Neural progenitor cell (in vitro differentiated cells): ENCODE data around the gene LXN. TPM values are rescaled to one million over a fixed set of nuclear protein-coding genes. Genes with fewer than 3 reads are reported as not detected.

Source experiments
- DNase-seq: peaks from one replicate; pipeline ENCODE4 v3.0.0-alpha.2; 2016; ENCODE audit warnings: low spot score
- H2AFZ ChIP-seq: fragments of 200-600 bp; sonication (generic); replicated peaks from 2 replicates; pipeline ENCODE4 v1.6.1; 2016; ENCODE audit warnings: antibody characterized with exemption
- H3F3A ChIP-seq: fragments of 200-600 bp; sonication (generic); 2 replicates; pipeline ENCODE4 v1.6.1; 2016; ENCODE audit warnings: antibody characterized with exemption, low read depth
- H3K27ac ChIP-seq: fragments of 200-600 bp; sonication (generic); 2 replicates; pipeline ENCODE4 v1.5.1; 2016; ENCODE audit warnings: mild to moderate bottlenecking
- H3K27me3 ChIP-seq: fragments of 200-600 bp; sonication (generic); 2 replicates; pipeline ENCODE4 v1.6.1; 2016; ENCODE audit warnings: mild to moderate bottlenecking, moderate library complexity
- H3K36me3 ChIP-seq: fragments of 200-600 bp; sonication (generic); 2 replicates; pipeline ENCODE4 v1.5.1; 2016
- H3K4me1 ChIP-seq: fragments of 200-600 bp; sonication (generic); 2 replicates; pipeline ENCODE4 v1.6.1; 2016; ENCODE audit warnings: mixed run types
- H3K4me2 ChIP-seq: fragments of 200-600 bp; sonication (generic); 2 replicates; pipeline ENCODE4 v1.6.1; 2016
- H3K4me3 ChIP-seq: fragments of 200-600 bp; sonication (generic); 2 replicates; pipeline ENCODE4 v1.5.1; 2016
- H3K79me2 ChIP-seq: fragments of 200-600 bp; sonication (generic); 2 replicates; pipeline ENCODE4 v1.6.1; 2016; ENCODE audit warnings: low read depth
- H3K9ac ChIP-seq: fragments of 200-600 bp; sonication (generic); 2 replicates; pipeline ENCODE4 v1.6.1; 2016
- H3K9me3 ChIP-seq: fragments of 200-600 bp; sonication (generic); 2 replicates; pipeline ENCODE4 v1.5.1; 2016; ENCODE audit warnings: low read depth
- H4K20me1 ChIP-seq: fragments of 200-600 bp; sonication (generic); 2 replicates; pipeline ENCODE4 v1.6.1; 2016; ENCODE audit warnings: low read depth
- H3K27ac Mint-ChIP-seq: 3 replicates; pipeline ENCODE4 v1.8.0; 2021; ENCODE audit warnings: mixed read lengths
- H3K27me3 Mint-ChIP-seq: 2 replicates; pipeline ENCODE4 v1.8.0; 2022; ENCODE audit warnings: low read depth, mild to moderate bottlenecking, inconsistent platforms, moderate library complexity, mixed read lengths; ENCODE audit not compliant: insufficient read depth
- H3K36me3 Mint-ChIP-seq: 3 replicates; pipeline ENCODE4 v1.8.0; 2021; ENCODE audit warnings: mixed read lengths
- H3K4me1 Mint-ChIP-seq: 3 replicates; pipeline ENCODE4 v1.8.0; 2021; ENCODE audit warnings: mixed read lengths
- H3K4me3 Mint-ChIP-seq: 3 replicates; pipeline ENCODE4 v1.8.0; 2021; ENCODE audit warnings: mild to moderate bottlenecking, moderate library complexity, mixed read lengths
- H3K9me3 Mint-ChIP-seq: 3 replicates; pipeline ENCODE4 v1.8.0; 2020; ENCODE audit warnings: mixed read lengths
- EZH2 ChIP-seq: fragments of 200-600 bp; sonication (generic); IDR thresholded peaks from 2 replicates; pipeline ENCODE4 v1.6.1; 2017; ENCODE audit warnings: antibody characterized with exemption, mild to moderate bottlenecking, moderate library complexity
- EZH2phosphoT487 ChIP-seq: fragments of 200-600 bp; sonication (generic); IDR thresholded peaks from 2 replicates; pipeline ENCODE4 v1.6.1; 2017; ENCODE audit warnings: antibody characterized with exemption
- total RNA-seq: library from RNA; depleted of rRNA; stranded (reverse); fragments of >200 nt; gene quantifications from 2 replicates; pipeline ENCODE4 v1.2.3, GENCODE V29; 2015; ENCODE audit warnings: low replicate concordance
- TF ChIP-seq, protein P1 (sequence below): fragments of 200-600 bp; sonication (generic); IDR thresholded peaks from 2 replicates; pipeline ENCODE4 v1.5.1; 2017; ENCODE audit warnings: antibody characterized with exemption, mild to moderate bottlenecking

The LXN gene
- total RNA-seq, 1 donor from 2014 or later: 25.9 TPM

DNA sequence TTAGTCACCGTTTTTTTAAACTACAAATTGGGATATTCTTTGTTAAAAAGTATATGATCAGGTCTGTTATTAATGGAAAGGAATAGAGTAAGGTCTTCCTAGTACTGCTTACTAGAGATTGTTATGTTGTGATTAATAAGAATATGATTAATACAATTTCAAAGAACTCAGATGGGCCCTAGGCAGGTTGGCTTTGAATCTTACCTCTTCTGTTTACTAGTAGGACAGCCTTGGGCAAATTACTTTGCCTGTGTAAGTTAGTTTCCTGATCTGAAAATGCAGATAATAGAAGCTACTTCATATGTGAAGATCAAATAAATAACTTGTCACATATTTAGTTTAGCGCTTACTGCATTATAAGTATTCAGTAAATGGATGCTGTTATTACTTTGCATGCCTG lies 21.3 kb downstream of the LXN start:
- Histone ChIP-seq H3K36me3 (peaks cover 9% of the 10 kb centered on the region), H3K9ac (no peak overlapping the region), H3K79me2 (peaks cover 6% of the 10 kb centered on the region), H3K27ac (no peak overlapping the region), H3K9me3 (no peaks in the 10 kb centered on the region), H4K20me1 (no peaks in the 10 kb centered on the region), H2AFZ (no peak overlapping the region), H3K4me1 (no peaks in the 10 kb centered on the region), H3K27me3 (no peaks in the 10 kb centered on the region), H3K4me2 (no peak overlapping the region), H3F3A (no peaks in the 10 kb centered on the region), H3K4me3 (no peak overlapping the region)
- Mint-ChIP-seq H3K36me3 (peaks cover 3% of the 10 kb centered on the region), H3K4me1 (no peaks in the 10 kb centered on the region), H3K27ac (no peak overlapping the region), H3K9me3 (no peaks in the 10 kb centered on the region), H3K27me3 (no peaks in the 10 kb centered on the region), H3K4me3 (no peak overlapping the region)
- no peak for DNase-seq
- TF ChIP-seq, protein P1, sequence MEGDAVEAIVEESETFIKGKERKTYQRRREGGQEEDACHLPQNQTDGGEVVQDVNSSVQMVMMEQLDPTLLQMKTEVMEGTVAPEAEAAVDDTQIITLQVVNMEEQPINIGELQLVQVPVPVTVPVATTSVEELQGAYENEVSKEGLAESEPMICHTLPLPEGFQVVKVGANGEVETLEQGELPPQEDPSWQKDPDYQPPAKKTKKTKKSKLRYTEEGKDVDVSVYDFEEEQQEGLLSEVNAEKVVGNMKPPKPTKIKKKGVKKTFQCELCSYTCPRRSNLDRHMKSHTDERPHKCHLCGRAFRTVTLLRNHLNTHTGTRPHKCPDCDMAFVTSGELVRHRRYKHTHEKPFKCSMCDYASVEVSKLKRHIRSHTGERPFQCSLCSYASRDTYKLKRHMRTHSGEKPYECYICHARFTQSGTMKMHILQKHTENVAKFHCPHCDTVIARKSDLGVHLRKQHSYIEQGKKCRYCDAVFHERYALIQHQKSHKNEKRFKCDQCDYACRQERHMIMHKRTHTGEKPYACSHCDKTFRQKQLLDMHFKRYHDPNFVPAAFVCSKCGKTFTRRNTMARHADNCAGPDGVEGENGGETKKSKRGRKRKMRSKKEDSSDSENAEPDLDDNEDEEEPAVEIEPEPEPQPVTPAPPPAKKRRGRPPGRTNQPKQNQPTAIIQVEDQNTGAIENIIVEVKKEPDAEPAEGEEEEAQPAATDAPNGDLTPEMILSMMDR: no peak
- TF ChIP-seq EZH2 (no peak), EZH2phosphoT487 (no peak)

DNA sequence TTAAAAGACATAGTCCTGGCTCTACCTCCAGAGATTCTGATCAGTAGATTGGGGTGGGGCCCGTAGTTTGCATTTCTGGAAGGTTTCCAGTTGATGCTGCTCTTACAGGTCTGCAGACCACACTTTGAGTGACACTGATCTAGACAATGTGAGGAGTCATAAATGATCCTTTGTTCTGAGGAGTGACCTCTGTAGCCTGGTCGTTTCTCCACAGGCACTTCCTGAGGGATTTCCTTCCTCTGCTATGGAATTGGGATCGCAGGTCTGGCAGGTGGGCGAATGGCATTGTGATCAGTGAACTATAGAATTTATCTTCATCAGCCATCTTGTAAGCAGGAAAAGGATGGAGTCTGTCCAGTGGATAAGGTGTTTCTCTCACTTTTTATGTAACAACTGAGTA lies 22.7 kb downstream of the LXN start:
- Mint-ChIP-seq H3K4me1 (peaks cover 6% of the 10 kb centered on the region), H3K4me3 (no peak overlapping the region), H3K27ac (no peak overlapping the region), H3K27me3 (peaks cover 2% of the 10 kb centered on the region), H3K36me3 (peaks cover 2% of the 10 kb centered on the region), H3K9me3 (no peaks in the 10 kb centered on the region)
- H2AFZ ChIP-seq: no peak overlapping the region
- no peaks in the 10 kb centered on the region for H3K4me1 ChIP-seq
- no peaks in the 10 kb centered on the region for H3K27me3 ChIP-seq
- no peaks in the 10 kb centered on the region for H3F3A ChIP-seq
- DNase-seq: no peak
- H3K9ac ChIP-seq: no peak overlapping the region
- TF ChIP-seq EZH2: no peak
- TF ChIP-seq, protein P1: no peak
- H3K79me2 ChIP-seq: peaks cover 20% of the 10 kb centered on the region
- no peaks in the 10 kb centered on the region for H4K20me1 ChIP-seq
- H3K36me3 ChIP-seq: peaks cover 9% of the 10 kb centered on the region
- H3K4me2 ChIP-seq: no peak overlapping the region
- no peak overlapping the region for H3K4me3 ChIP-seq
- H3K9me3 ChIP-seq: no peaks in the 10 kb centered on the region
- no peak overlapping the region for H3K27ac ChIP-seq

DNA sequence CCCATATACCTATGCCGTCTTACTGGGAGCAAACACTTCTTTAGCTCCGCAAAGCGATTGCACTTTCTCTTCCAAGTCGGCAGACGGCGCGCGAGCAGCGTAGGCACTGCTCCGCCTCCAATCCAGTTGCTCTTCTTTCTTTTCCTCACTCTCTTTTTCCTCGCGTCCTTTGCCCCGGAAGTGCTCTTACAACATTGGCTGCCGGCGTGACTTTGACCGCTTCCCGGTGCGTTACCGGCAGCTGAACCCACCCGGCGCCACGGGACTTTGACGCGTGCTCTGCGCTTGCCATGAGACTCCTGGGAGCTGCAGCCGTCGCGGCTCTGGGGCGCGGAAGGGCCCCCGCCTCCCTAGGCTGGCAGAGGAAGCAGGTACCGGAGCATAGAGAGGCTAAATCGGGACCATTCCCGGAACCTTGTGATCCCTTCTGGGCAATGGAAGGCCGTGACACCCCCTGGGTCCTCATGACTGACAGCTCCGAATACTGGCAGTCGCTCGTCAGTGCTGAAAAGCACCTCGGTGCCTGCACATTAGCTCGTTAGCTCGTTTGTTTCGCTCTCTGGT lies 28.0 kb downstream of the LXN start, which contains the start of gene GFM1:
GFM1 (plus strand) TSS at position 183 of the 564 bp plus-strand sequence; CDS start at position 291, 108 bp downstream.
- H3K27ac Mint-ChIP-seq: peak within 1 kb of the TSS; percentile 3
- Histone ChIP-seq H3F3A (no peaks in the 10 kb centered on the region), H3K4me1 (no peaks in the 10 kb centered on the region), H3K4me2 (peak within 1 kb of the TSS; percentile 77), H3K27me3 (no peaks in the 10 kb centered on the region), H4K20me1 (no peaks in the 10 kb centered on the region), H3K9me3 (no peaks in the 10 kb centered on the region), H3K9ac (peak within 1 kb of the TSS; percentile 60), H3K36me3 (no peaks in the 10 kb centered on the region), H3K27ac (no peak within 1 kb of the TSS), H3K4me3 (peak within 1 kb of the TSS; percentile 93), H3K79me2 (peaks cover 22% of the 10 kb centered on the region), H2AFZ (peak within 1 kb of the TSS; percentile 97)
- H3K36me3 Mint-ChIP-seq: peaks cover 2% of the 10 kb centered on the region
- no peaks in the 10 kb centered on the region for H3K9me3 Mint-ChIP-seq
- no peak for TF ChIP-seq EZH2
- TF ChIP-seq EZH2phosphoT487: no peak
- TF ChIP-seq, protein P1: peak; percentile 78
- peak; percentile 94 for DNase-seq
- peak within 1 kb of the TSS; percentile 94 for H3K4me3 Mint-ChIP-seq
- H3K4me1 Mint-ChIP-seq: peaks cover 9% of the 10 kb centered on the region
- H3K27me3 Mint-ChIP-seq: peaks cover 6% of the 10 kb centered on the region
